Jurkat, Clone E6-1 (cell line): ENCODE data around the gene BID. TPM values are rescaled to one million over a fixed set of nuclear protein-coding genes. Genes with fewer than 3 reads are reported as not detected.

Experiments
- DNase-seq: peaks from one replicate; pipeline ENCODE4 v3.0.0-alpha.2; 2011; ENCODE audit warnings: low read depth, low spot score
- H3K4me3 ChIP-seq: 2 replicates; pipeline ENCODE4 v1.5.1; 2011; ENCODE audit warnings: mild to moderate bottlenecking, low read length, control low read depth, moderate library complexity
- polyA plus RNA-seq: library from polyadenylated mRNA; unstranded; fragments of >200 nt; gene quantifications from one replicate; pipeline ENCODE4 v1.2.1, GENCODE V29; 2012; ENCODE audit warnings: missing spikeins; ENCODE audit not compliant: insufficient read length, insufficient read depth

Gene BID
- polyA plus RNA-seq: 202 TPM

- no peak for DNase-seq
- H3K4me3 ChIP-seq: peak within 1 kb of the TSS; percentile 67
Measured at GRCh38 chr22:17774206-17774925, at the start of gene BID. Gene BID, minus strand, starts transcription at chr22:17774469. Its CDS starts 24,353 bp downstream, at chr22:17750116.

GRCh38 chr22:17823964-17824363 lies 49.7 kb upstream of the BID start:
- no peak for DNase-seq
- no peak overlapping the region for H3K4me3 ChIP-seq

GRCh38 chr22:17823226-17823625 lies 49.0 kb upstream of the BID start:
- no peak for DNase-seq
- no peak overlapping the region for H3K4me3 ChIP-seq

GRCh38 chr22:17822087-17822486 lies 47.8 kb upstream of the BID start:
- no peak overlapping the region for H3K4me3 ChIP-seq
- DNase-seq: no peak

GRCh38 chr22:17820879-17821439 lies 46.7 kb upstream of the BID start:
- DNase-seq: no peak

GRCh38 chr22:17818649-17819048 lies 44.4 kb upstream of the BID start:
- no peak overlapping the region for H3K4me3 ChIP-seq
- DNase-seq: no peak

More at GRCh38 chr22:17820879-17821439, 46.7 kb upstream of the BID start:
- no peak overlapping the region for H3K4me3 ChIP-seq

- DNase-seq: no peak
Measured at GRCh38 chr22:17818180-17818579, 43.9 kb upstream of the BID start.

GRCh38 chr22:17817511-17818065 lies 43.3 kb upstream of the BID start:
- no peak for DNase-seq
- H3K4me3 ChIP-seq: no peak overlapping the region

More at GRCh38 chr22:17818180-17818579, 43.9 kb upstream of the BID start:
- H3K4me3 ChIP-seq: no peak overlapping the region

- H3K4me3 ChIP-seq: no peak overlapping the region
- DNase-seq: no peak
Measured at GRCh38 chr22:17817079-17817478, 42.8 kb upstream of the BID start.

GRCh38 chr22:17816649-17817048 lies 42.4 kb upstream of the BID start:
- no peak for DNase-seq
- no peak overlapping the region for H3K4me3 ChIP-seq

GRCh38 chr22:17815703-17816254 lies 41.5 kb upstream of the BID start:
- no peak overlapping the region for H3K4me3 ChIP-seq
- DNase-seq: no peak

GRCh38 chr22:17814830-17815229 lies 40.6 kb upstream of the BID start:
- H3K4me3 ChIP-seq: no peak overlapping the region
- DNase-seq: no peak

- DNase-seq: no peak
- no peak overlapping the region for H3K4me3 ChIP-seq
Measured at GRCh38 chr22:17814084-17814483, 39.8 kb upstream of the BID start.

- DNase-seq: no peak
- no peak overlapping the region for H3K4me3 ChIP-seq
Measured at GRCh38 chr22:17811119-17811518, 36.9 kb upstream of the BID start.

- no peak for DNase-seq
- H3K4me3 ChIP-seq: no peak overlapping the region
Measured at GRCh38 chr22:17810570-17811116, 36.4 kb upstream of the BID start.

GRCh38 chr22:17808693-17809403 lies 34.6 kb upstream of the BID start:
- no peak overlapping the region for H3K4me3 ChIP-seq
- no peak for DNase-seq

- H3K4me3 ChIP-seq: no peak overlapping the region
- DNase-seq: no peak
Measured at GRCh38 chr22:17807578-17808410, 33.5 kb upstream of the BID start.

- no peak for DNase-seq
- H3K4me3 ChIP-seq: no peak overlapping the region
Measured at GRCh38 chr22:17807086-17807485, 32.8 kb upstream of the BID start.

GRCh38 chr22:17806437-17806836 lies 32.2 kb upstream of the BID start:
- DNase-seq: no peak
- H3K4me3 ChIP-seq: no peak overlapping the region
